GM18873 (cell line): ENCODE measurements around the gene P2RX2.

Experiments
- ATAC-seq: cut with Tn5 transposase; IDR thresholded peaks from one replicate; pipeline ENCODE4 v1.9.1; 2021; ENCODE audit warnings: mild to moderate bottlenecking, moderate library complexity, moderate number of reproducible peaks; ENCODE audit not compliant: unreplicated experiment, low FRiP score

P2RX2 gene

GRCh38 chr12:132600048-132601032 lies 18.2 kb upstream of the P2RX2 start:
- no peak for ATAC-seq

- ATAC-seq: no peak
These were observed 17.2 kb upstream of the P2RX2 start for GRCh38 chr12:132601171-132601883.

GRCh38 chr12:132602572-132603239 lies 15.9 kb upstream of the P2RX2 start:
- no peak for ATAC-seq

GRCh38 chr12:132603240-132604150 lies 15.1 kb upstream of the P2RX2 start:
- ATAC-seq: no peak

GRCh38 chr12:132604151-132604618 lies 14.4 kb upstream of the P2RX2 start:
- ATAC-seq: no peak

- no peak for ATAC-seq
These were observed 13.7 kb upstream of the P2RX2 start for GRCh38 chr12:132604668-132605441.

- no peak for ATAC-seq
These were observed 12.7 kb upstream of the P2RX2 start for GRCh38 chr12:132605892-132606291.

GRCh38 chr12:132606466-132606865 lies 12.1 kb upstream of the P2RX2 start:
- no peak for ATAC-seq

- no peak for ATAC-seq
These were observed 11.6 kb upstream of the P2RX2 start for GRCh38 chr12:132606927-132607326.

- no peak for ATAC-seq
These were observed 10.1 kb upstream of the P2RX2 start for GRCh38 chr12:132608231-132609171.

GRCh38 chr12:132610051-132610759 lies 8.4 kb upstream of the P2RX2 start, which contains the start of gene LRCOL1:
Gene LRCOL1 (minus strand): TSS chr12:132610582. CDS start chr12:132606251, 4,331 bp downstream.
- ATAC-seq: no peak

GRCh38 chr12:132610866-132611602 lies 7.5 kb upstream of the P2RX2 start:
- no peak for ATAC-seq

- no peak for ATAC-seq
These were observed 7.0 kb upstream of the P2RX2 start for GRCh38 chr12:132611620-132612019.

- no peak for ATAC-seq
These were observed 4.5 kb upstream of the P2RX2 start for GRCh38 chr12:132614029-132614428.

GRCh38 chr12:132614861-132615578 lies 3.6 kb upstream of the P2RX2 start:
- ATAC-seq: peak; percentile 62

GRCh38 chr12:132615579-132616038 lies 3.0 kb upstream of the P2RX2 start:
- no peak for ATAC-seq
